Activated CD8-positive, alpha-beta memory T cell treated with anti-CD3 and anti-CD28 coated beads for 48 hours (primary cell): ENCODE measurements around the gene ETFA.
"Not testable (repeated sequence)": the region's sequence is repeated elsewhere in the genome, so short reads cannot be mapped to it uniquely, and the experiment has no call there.

Experiments
- DNase-seq, 3 experiments: peaks; one replicate each; pipeline ENCODE4 v3.0.0-alpha.2; 2020; ENCODE audit warnings: low read depth in 2 of 3, low spot score in 2 of 3

Gene ETFA

DNA sequence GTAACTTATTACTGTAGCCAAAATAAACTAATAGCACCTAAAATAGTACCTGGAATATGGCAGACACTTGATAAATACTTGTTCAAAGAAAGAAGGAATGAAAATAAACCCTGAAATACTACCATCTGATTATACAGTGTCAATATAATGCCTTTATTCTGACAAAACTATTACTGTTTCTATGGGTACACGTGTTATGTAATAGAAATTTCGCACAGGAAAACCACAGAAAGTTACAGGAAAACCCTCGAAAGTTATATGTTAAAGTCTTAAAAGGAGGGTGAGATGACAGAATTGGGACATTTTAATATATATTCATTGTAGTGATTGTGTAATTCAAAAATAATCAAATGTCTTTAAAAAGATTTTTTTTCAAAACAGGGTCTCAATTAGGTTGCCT lies 28.8 kb downstream of the ETFA start:
- no peak for DNase-seq

DNA sequence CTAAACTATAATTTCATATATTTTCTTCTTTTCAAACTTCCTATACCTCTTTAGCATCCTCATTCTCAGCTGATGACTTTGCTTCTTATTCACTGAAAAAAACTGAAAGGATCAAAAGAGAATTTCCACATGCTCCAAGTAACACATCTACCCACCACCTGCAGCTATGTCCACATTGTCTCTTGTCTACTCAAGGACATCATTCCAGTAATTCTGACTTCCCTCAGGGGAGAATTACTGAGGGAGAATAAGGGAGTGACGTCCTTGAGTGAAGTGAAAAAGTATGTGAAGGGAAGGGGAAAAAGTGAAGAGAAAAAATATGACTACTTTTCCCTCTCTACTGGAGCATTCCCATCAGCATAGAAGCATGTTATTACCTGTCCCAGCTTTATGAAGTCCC lies 32.6 kb downstream of the ETFA start:
- no peak for DNase-seq

DNA sequence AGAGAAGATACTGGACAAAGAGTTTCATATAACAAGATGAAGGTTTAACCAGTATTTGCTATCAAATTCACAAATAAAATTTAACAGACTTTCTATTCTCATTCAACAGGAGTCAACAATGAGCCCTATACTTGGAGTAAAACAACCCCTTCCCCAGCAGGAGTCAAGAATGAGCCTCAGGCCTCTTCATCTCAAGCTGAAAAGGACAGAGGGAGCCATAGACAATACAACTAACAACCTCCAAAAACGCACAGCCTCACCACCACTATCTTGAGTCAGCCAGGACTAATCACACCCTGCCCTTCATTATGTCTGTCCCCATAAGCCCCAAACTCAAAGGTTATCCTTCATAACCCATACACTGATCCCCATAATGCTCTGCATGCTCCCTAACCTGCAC lies 36.4 kb downstream of the ETFA start:
- DNase-seq = no peak

DNA sequence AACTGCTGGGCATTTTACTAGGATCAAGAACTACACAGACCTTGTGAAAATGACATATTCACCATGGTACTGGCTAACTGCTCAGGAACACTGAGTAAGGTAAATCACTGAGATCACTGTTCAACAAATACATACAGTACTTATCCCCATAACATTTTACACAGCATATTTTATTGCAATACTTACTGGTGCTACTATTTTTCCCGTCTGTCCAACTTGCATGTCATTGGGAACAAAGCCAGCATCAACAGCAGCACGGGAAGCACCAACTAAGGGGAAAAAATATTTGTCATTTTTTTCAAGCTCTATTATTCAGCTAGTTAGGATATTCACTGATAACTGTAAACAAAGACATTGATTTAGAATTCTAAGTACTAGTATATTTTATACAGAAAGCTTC lies 37.0 kb downstream of the ETFA start:
- no peak for DNase-seq

DNA sequence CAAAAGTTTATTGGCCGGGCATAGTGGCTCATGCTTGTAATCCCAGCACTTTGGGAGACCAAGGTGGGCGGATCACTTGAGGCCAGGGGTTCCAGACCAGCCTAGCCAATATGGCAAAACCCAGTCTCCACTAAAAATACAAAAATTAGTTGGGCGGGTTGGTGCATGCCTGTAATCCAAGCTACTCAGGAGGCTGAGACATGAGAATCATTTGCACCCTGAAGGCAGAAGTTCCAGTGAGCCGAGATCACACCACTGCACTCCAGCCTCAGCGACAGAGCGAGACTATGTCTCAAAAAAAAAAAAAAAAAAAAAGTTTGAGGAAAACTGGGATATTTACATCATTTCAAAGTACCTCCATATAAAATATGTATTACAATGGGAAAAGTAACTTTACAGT lies 40.4 kb downstream of the ETFA start:
- no peak for DNase-seq

DNA sequence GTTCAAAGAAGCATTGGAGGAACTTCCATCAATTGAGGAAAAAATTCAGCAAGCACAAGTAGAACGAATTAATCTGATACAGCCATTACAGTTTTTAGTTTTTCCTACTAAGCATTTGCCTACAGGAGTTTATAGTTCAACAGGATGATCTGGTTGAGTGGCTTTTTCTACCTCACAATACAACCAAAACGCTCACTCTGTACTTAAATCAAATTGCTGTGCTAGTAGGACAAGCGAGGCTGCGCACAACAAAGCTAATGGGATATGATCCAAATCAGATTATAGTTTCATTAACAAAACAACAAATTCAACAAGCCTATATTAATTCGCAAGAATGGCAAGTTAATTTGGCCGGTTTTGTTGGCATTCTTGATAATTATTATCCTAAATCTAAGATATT lies 44.2 kb downstream of the ETFA start:
- no peak for DNase-seq

DNA sequence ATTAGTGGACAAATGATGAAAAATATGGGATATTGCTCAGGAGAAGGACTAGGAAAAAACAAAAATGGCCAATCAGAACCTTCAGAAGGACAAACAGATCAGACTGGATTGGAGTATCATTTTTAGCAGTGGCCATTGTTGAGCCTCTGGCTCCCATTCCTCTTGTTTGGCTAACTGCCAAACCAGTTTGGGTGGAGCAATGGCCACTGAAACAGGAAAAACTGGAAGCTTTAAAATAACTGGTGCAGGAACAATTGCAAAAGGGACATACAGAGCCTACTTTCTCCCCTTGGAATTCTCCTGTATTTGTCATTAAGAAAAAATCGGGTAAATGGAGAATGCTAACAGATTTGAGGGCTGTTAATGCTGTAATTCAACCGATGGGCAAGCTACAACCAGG lies 45.5 kb downstream of the ETFA start:
- DNase-seq = not testable (repeated sequence)

DNA sequence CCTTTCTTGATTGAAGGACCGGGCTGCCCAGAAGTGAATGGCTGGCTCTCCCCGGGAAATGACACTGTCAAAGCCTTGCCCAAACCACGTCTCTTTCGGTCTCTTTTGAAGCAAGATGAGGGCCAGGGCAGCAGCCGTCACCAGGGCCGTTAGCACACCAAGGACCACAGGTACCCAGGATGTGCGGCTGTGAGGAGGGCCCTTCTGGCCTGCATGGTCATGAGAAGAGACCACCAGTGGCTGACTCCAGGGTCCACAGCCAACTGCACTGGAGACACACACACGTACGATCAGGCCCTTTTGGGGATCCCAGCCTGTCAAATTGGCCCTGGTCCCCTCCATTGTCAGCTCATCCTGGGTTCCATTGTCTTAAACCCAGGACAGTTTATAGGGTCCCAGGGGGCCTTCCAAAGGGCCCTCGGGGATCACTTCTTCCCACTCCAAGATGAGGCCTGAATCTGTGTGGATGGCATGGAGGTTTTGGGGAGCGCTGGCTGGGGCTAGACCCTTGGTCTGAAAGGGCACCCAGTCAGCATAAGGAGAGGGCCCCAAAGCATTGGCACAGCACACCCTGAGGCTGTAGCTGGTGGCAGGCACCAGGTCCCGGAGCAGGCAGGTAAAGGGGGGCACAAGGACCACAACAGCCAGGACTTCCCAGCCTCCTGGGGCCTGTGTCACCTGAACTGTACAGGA lies 50.9 kb downstream of the ETFA start:
- no peak for DNase-seq

DNA sequence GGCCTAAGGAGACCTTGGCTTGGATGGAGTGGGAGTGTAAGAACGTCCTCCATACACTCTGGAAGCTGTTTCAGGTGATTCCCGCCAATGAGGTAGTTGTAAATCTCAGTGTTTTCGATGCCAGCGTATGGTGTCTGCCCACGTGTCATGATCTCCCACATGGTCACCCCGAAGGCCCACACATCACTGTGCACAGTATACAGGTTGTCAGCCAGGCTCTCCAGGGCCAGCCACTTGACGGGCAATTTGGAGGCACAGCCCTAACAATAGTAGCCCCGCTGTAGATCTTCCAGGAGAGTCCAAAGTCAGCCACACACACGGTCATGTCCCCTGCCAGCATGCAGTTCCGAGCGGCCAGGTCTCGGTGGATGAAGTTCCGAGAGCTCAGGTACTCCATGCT lies 51.9 kb downstream of the ETFA start:
- no peak for DNase-seq

DNA sequence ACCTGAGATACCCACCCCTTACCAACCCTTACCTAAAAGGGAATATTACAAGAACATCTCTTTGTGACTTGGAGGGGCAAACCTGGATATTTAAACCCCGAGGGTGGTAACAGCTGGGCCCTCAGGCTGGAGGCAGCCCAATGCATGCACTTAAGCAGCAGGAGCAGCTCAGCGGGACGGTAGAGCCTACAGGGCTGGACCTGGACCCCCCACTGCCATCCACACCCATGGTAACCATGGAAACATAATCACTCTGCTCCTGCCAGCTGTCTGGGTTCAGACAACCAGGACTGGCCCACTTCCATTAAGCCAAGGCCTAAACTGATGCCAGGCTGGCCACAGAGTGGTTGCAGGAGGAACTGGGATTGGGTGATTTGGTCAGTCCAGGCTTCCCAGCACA lies 52.8 kb downstream of the ETFA start:
- DNase-seq = no peak

DNA sequence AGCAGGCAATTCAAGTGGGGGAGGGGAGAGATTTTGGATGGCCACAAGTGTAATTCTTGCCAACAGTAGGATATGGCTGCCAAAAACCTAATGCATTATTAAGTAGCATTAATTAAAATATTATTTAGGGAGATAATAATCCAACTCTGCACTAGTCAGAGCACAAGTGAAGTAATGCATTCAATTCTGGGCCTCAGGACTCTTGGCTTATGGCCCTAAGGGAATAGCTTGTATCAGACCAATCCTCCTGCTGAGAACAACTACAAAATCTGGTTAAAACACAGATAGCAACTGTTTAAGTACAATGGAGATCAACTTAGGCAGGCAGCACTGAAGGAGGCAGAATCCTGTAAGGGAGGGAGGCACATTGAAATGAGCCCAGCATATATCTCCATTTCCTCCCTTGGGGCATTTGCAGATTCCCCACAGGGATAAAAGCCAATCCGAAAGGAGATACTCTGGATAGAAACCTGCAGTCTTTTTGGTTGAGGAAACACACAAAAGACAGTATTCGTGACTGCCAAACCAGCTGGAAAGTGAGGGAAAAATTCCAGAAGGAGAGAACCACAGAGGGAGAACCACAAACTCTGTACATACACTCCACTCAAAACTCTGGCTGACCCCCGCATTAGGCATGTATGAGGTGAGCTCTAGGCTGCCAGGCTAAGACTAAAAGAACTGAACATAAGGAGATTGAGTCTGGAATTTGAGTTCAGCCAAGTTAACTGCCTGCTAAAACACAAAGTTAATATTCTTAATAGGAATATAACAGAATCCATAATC lies 57.4 kb downstream of the ETFA start:
- no peak for DNase-seq

DNA sequence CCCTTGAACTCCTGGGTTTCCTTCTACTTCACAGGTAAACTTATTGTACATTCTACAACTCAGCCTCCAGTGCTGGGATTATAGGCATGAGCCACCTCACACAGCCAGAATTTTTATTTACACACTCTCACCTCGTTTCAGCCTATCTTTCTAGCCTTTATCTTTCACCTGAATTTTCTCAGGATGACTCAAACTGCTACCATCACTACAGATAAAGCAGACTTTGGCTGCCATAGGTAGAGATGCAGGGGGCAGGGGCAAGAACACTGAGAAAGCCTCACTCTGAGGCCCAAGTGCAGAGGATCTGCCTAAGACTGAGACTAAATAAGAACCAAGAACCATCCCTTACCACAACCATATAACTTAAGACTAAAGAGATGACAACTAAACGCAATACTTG lies 59.0 kb downstream of the ETFA start:
- no peak for DNase-seq

DNA sequence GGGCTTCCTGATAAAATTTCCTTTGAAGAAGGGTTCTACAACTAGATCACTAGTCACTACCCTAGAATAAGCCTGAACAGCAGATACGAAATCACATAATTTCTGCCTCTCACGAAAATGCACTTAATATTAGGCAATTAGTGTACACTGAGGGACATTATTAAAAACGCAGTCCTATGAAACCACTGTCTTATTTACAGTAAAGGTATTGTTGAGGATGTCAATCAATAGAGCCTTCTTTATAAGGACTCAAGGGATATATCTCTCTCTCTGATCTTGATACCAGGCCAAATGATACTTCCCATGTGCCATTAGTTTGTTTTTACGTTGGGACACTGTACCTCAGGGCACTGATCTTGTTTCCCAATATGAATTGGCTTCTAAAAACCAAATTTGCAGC lies 59.6 kb downstream of the ETFA start:
- DNase-seq = no peak

DNA sequence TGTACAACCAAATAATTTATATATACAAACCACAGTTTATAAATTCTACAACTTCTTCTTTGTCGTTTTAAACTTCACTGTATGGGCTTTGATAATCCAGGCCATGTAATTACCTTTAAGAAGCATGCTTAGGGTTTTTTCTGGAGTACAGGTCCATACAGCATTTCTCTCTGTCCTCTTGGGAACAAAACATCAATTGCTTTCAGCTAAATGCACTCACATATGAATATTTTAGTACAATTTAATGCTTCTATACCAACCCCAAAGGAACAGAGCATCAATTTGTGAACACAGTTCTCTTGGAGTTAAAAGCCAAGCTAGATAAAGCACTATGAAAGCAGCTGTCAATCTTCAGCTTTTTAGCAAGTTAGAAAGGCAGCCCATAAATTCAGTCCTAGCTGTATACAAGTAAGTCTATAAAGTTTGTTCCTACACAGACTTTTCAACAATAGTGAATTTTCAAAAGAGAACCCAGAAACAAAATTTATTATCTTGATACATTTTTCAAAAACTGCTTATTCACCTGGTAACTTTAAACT lies 66.1 kb downstream of the ETFA start:
- DNase-seq = no peak

DNA sequence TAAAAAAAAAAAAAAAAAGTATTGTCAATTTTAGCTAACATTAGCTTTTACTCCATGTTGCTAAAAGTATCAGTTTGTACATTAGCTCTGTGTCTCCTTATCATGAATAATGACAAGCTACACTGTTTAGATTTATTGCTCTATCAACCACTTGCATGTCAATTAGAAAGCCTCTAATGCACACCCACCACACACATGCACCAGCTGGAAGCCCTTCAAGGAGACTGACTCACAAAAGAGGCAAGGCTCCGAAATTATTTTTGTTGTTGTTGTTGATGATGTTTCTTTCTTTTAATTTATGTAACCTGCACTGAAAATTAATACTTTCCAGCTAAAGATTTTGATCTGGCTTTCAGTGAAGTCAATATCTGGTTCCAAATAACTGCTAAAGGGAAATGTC lies 71.5 kb downstream of the ETFA start:
- DNase-seq = no peak

DNA sequence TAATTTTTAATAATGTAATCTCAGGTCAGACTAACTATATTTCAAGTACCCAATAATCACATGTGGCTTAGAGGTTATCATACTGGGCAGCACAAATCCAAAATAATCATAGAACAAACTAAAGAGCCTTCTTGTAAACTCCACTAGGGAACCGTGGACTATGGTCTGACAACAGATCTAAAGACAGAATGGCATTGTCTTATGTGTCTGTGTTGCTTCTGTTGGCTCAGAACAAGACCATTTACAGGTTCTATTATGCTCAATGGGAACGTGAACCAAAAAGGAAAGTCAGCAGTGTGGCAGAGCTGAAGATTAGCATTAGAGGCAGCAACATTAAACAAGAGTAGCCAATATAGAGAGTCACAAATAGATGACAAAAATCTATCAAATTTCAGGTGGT lies 74.9 kb downstream of the ETFA start:
- no peak for DNase-seq

DNA sequence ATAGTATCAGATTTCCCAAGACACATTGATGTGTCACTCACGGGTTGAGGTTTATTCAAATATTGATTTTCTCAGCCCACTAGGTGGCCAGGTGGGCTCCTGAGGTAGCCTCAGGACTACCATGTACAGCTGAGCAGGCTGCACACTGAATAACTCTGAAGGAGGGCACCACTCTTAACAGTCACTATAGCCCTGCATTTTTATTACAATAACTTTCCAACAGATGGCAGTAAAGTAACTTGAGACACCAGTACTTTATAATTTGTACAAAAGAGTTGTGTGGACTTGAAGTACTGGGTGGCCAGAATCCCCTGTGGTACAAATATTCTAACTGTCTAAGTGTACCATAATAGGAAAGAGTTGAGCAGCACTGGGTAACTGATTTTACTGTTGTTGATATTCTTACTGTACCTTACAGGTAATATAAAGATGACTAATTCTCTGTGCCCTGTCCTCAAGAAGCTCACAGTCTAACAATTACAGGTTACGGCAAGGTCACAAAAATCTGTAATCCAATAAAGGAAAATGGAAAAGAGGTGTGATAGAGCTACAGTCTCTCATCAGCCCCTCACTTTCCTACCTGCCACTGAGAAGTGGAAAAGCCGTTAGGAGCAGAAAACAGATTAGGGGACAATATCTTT lies 76.0 kb downstream of the ETFA start:
- DNase-seq = no peak

DNA sequence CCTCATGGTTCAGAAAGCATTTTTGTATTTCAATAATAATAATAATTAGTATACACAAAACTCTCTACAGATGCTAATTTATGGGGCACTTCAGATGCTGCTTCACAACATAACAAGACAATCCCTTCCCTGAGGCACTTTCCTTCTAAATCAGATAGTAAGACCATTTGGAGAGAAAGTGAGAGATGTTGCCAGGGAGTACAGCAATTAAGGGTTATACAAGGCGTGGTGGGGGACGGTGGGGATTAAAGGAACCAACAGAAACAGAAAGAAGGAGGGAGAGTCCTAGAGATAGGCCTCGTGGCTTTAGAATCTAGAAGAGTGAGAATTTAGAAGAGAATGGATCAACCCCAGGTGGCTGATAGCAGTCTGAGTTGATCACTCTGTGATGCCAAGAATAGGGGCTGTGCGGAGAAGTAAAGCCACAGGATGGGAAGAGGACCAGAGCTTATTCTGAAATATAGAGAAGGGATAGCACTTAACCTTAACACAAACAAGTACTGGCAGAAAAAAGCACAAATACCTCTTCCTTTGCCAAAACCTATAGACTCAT lies 76.9 kb downstream of the ETFA start:
- no peak for DNase-seq

DNA sequence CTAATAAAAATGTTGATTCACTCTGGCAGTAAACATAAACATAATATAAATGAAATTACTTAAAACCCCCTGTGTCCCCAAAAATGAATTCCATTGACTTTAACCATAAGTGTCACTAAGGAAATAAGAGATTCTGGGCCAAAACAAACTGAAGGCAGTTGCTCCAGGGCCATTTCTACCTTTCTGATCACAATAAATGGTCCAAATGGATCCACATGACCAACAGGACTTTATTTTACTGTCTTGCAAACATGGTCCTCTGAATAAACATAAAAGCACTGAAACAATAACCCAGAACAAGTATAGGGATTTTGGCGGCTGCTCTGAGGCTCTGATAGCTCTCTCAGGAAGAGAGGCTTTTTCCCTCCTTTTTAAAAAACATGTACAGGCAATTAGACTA lies 77.3 kb downstream of the ETFA start:
- no peak for DNase-seq

DNA sequence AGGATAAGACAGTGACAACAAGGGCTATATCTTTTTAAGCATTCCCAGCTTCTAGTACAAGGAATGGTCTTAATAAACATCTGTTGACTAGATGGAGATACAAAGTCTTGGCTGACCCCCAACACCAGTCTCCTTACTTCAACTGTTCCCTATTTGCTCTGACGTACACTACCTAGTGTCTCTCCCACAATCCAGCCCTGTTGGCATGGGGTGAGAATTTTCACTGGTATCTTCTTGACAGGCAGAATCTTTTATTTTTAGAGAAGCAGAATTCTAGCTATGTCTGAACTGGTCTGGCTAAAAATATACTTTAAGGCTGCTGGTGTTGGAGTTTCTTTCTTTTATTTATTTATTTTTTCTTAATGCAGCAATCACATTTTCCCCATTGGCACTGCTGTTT lies 82.0 kb downstream of the ETFA start:
- DNase-seq = no peak

DNA sequence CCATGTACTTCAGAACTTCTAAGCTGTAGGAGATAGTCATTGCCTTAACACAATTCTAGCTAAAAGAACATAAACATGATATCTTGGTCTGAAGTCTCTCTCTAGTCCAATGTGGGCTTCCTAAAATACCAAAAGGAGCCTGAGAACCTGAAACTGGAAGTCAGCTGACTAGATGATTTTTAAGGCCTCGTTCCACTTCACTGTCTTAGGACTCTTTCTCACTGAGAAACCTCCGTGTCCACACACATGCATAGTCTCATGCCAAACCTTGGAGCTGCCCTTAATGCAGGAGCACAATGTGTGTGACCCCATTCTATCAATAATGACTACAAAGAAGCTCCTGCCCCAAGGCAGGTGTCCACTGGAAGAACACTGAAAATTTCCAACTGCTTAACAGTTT lies 87.7 kb downstream of the ETFA start:
- no peak for DNase-seq

DNA sequence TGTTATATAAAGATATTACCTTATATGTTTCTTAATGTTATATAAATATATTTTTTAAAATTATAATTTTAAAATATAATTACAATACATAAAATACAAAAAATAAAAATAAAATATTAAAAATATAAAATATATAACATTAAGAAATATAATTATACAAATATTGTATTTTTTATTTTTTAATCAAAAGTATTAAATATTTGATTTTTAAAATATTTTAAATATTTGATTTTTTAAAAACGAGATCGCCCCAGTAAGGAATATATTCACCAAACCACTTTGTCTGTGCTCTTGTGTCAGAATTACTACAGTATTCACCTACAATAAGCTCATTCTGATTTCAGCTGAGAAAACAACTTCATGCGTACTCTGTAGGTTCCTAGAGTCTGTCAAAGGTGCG lies 89.1 kb downstream of the ETFA start:
- DNase-seq = no peak
